K562 (cell line): ENCODE results near the gene DISC1. TPM values are rescaled to one million over a fixed set of nuclear protein-coding genes. Genes with fewer than 3 reads are reported as not detected.

ENCODE experiments used
- ATAC-seq: fragments of 200-7000 bp; cut with Tn5 transposase; 3 replicates; pipeline ENCODE4 v1.9.1; 2020; ENCODE audit warnings: moderate library complexity
- BruUV-seq: library from RNA; stranded (reverse); fragments of 400-500 nt; replicated peaks from 2 replicates; lab custom pipeline; 2021; lab: Mats Ljungman, UMichigan
- CTCF ChIA-PET: fragments of 300-600 bp; formaldehyde crosslinking; extraction: SDS; loops from one replicate; lab custom pipeline; 2021; ENCODE audit warnings: low intra/inter-chr PET ratio; lab: Yijun Ruan, JAX
- POLR2A ChIA-PET: fragments of 300-600, 350-650 bp; sonication (Branson Sonifier 250); formaldehyde crosslinking; extraction: SDS; loops from one replicate; lab custom pipeline; 2021; ENCODE audit warnings: antibody characterized with exemption, inconsistent platforms; lab: Yijun Ruan, JAX
- DNase-seq, 4 experiments: peaks; one replicate each; pipeline versions ENCODE4 v3.0.0 to v3.0.0-alpha.2; 2011 to 2018; ENCODE audit warnings: low spot score in 3 of 4, mixed read lengths in 3 of 4; ENCODE audit errors: extremely low read depth in 1 of 4
- FAIRE-seq: peaks from 2 replicates; lab custom pipeline; 2011; peaks lifted over from hg19 to GRCh38; lab: Jason Lieb, UNC
- H2AFZ ChIP-seq: 2 replicates; pipeline ENCODE4 v1.6.0; 2011; ENCODE audit warnings: low read depth, low read length, control low read depth, inconsistent platforms
- H3K27ac ChIP-seq: fragments of 200-600 bp; 3 replicates; pipeline ENCODE4 v1.8.0; 2011; ENCODE audit warnings: low read depth, mild to moderate bottlenecking, control low read depth, inconsistent platforms, low read length, moderate library complexity, mixed read lengths; ENCODE audit errors: extremely low read depth
- H3K27me3 ChIP-seq, 2 experiments: fragments of 300-600 bp in 1 of 2; 2 replicates in 1 of 2; 3 replicates in 1 of 2; pipeline versions ENCODE4 v1.6.0 to v1.8.0; 2011; ENCODE audit warnings: inconsistent platforms in 2 of 2, low read length in 2 of 2, mild to moderate bottlenecking in 1 of 2, mixed read lengths in 1 of 2, moderate library complexity in 1 of 2; ENCODE audit not compliant: control insufficient read depth in 2 of 2, insufficient read depth in 2 of 2
- H3K36me3 ChIP-seq: fragments of 300-600 bp; 3 replicates; pipeline ENCODE4 v1.8.0; 2011; ENCODE audit warnings: mild to moderate bottlenecking, low read length, inconsistent platforms; ENCODE audit not compliant: control insufficient read depth, insufficient read depth
- H3K4me1 ChIP-seq, 2 experiments: fragments of 200-600 bp in 1 of 2; replicated peaks in 1 of 2; 2 replicates in 1 of 2; 3 replicates in 1 of 2; pipeline versions ENCODE4 v1.5.1 to v1.8.0; 2011; ENCODE audit warnings: inconsistent platforms in 2 of 2, low read length in 2 of 2, mild to moderate bottlenecking in 1 of 2, mixed read lengths in 1 of 2, moderate library complexity in 1 of 2; ENCODE audit not compliant: control insufficient read depth in 2 of 2, insufficient read depth in 2 of 2
- H3K4me2 ChIP-seq: 2 replicates; pipeline ENCODE4 v1.6.1; 2011; ENCODE audit warnings: low read length, control low read depth, inconsistent platforms, mixed read lengths; ENCODE audit not compliant: insufficient read depth
- H3K4me3 ChIP-seq: fragments of 200-600 bp; sonication (generic), shearing (Covaris generic); 2 replicates; pipeline ENCODE4 v1.5.1; 2016; ENCODE audit warnings: control low read depth, inconsistent platforms
- H3K79me2 ChIP-seq: fragments of 200-600 bp; 3 replicates; pipeline ENCODE4 v1.8.0; 2011; ENCODE audit warnings: low read length, inconsistent platforms; ENCODE audit not compliant: control insufficient read depth, insufficient read depth
- H3K9ac ChIP-seq, 2 experiments: 2 replicates each; pipeline versions ENCODE4 v1.6.0 to v1.6.1; 2011; ENCODE audit warnings: low read depth in 2 of 2, low read length in 2 of 2, control low read depth in 1 of 2, inconsistent platforms in 1 of 2, mild to moderate bottlenecking in 1 of 2, mixed read lengths in 1 of 2; ENCODE audit not compliant: insufficient read depth in 1 of 2
- H3K9me1 ChIP-seq: one replicate; pipeline ENCODE4 v1.6.0; 2011; ENCODE audit warnings: inconsistent platforms, mild to moderate bottlenecking, low read length, moderate library complexity; ENCODE audit not compliant: control insufficient read depth, insufficient read depth
- H3K9me3 ChIP-seq: replicated peaks from 2 replicates; pipeline ENCODE4 v1.5.1; 2011; ENCODE audit warnings: low read depth, low read length, inconsistent platforms; ENCODE audit not compliant: control insufficient read depth, insufficient read depth
- H4K20me1 ChIP-seq: replicated peaks from 2 replicates; pipeline ENCODE4 v1.6.1; 2011; ENCODE audit warnings: low read length, inconsistent platforms, mixed read lengths; ENCODE audit not compliant: control insufficient read depth, insufficient read depth
- CBX2 ChIP-seq: fragments of 200-600 bp; sonication (generic); IDR thresholded peaks from one replicate; pipeline ENCODE4 v1.6.1; 2012; ENCODE audit warnings: mild to moderate bottlenecking, low read length, inconsistent platforms; ENCODE audit not compliant: insufficient read depth, poor library complexity, severe bottlenecking
- SIN3B ChIP-seq: fragments of 450-650 bp; IDR thresholded peaks from 2 replicates; pipeline ENCODE4 v1.6.1; 2017; ENCODE audit warnings: low read depth, mild to moderate bottlenecking, moderate library complexity
- ZBTB17 ChIP-seq: fragments of 450-650 bp; formaldehyde crosslinking; IDR thresholded peaks from 2 replicates; pipeline ENCODE4 v1.4.0; 2020; ENCODE audit warnings: mild to moderate bottlenecking
- ZNF316 ChIP-seq: fragments of 450-650 bp; IDR thresholded peaks from 2 replicates; pipeline ENCODE4 v1.6.1; 2016
- WGBS: fragments of 100-300 bp; shearing (Covaris generic); methylation state at CpG from one replicate; pipeline ENCODE4 v1.1.6; 2016; ENCODE audit warnings: low coverage, mixed read lengths; ENCODE audit not compliant: insufficient coverage; ENCODE audit errors: missing lambda C conversion rate; 5-methylcytosine and 5-hydroxymethylcytosine counted together
- in situ Hi-C: fragments of 300-500 bp; cut with MboI; formaldehyde crosslinking; loops from 4 replicates; pipeline ENCODE4 v1.15.0; 2018; ENCODE audit warnings: inconsistent platforms, mixed read lengths
- intact Hi-C: fragments of 100-400 bp; cut with micrococcal nuclease; formaldehyde crosslinking; loops from 2 replicates; pipeline ENCODE4 v1.14.2; 2022
- polyA plus RNA-seq, 8 experiments: library from polyadenylated mRNA; depleted of rRNA in 4 of 8; stranded (reverse) in 5 of 8; unstranded in 3 of 8; fragments of >200 nt; fragmentation: Nextera tagmentation in 2 of 8; fragmentation: Illumina TruSeq in 1 of 8; extraction: Ambion mirVana in 2 of 8; extraction: Trizol in 1 of 8; gene quantifications; 2 replicates each; pipeline versions ENCODE4 v1.2.1 to v1.2.3, GENCODE V29; 2011 to 2014; ENCODE audit warnings: inconsistent platforms in 1 of 8, missing spikeins in 1 of 8
- total RNA-seq, 7 experiments: library from RNA; depleted of rRNA in 6 of 7; stranded (reverse); fragments of >200 nt in 6 of 7; fragmentation: Illumina TruSeq in 2 of 7; extraction: Trizol in 2 of 7; gene quantifications; 2 replicates each; pipeline versions ENCODE4 v1.2.1 to v1.2.3, GENCODE V29; 2011 to 2021; ENCODE audit warnings: low replicate concordance in 1 of 7

The DISC1 gene
- total and polyA plus RNA-seq, 9 of the 15 experiments (the other 6 are each of a cell fraction or from before 2014, with no cell fraction given) = 0.01 to 0.11 (median 0.08) TPM; not detected in 1

DNA sequence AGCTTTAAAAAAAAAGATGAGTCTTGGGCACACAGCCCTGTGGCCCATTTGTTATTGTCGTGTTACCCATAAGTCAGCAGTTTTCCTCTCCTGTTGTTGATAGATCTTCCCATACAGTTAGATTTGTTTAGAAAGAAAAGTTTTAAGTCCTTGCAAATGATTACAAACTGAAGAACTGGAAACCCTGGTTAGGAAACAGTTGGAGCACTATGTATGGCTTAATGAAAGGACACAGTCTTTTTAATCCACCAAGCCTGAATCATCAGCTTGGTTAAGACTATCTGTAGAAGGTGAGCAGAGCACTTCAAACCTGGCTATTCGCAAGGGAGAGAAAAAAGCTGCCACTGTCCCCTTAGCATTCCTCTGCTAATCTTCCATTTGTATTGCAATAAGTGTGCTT, 241.0 kb downstream of the DISC1 start:
- no peaks in the 10 kb centered on the region for H3K9me1 ChIP-seq
- no peak for TF ChIP-seq CBX2
- 0 out of 2 replicates have a peak, but pooled peaks have one; percentile 16 for TF ChIP-seq ZNF316
- TF ChIP-seq, all 486 proteins: peak for 1
- no peak overlapping the region for H3K4me2 ChIP-seq
- H3K27ac ChIP-seq = no peak overlapping the region
- DNase-seq = no peak
- peaks cover 3 to 4% of the 10 kb centered on the region in 2 experiments; a peak in 1 of 5 replicates for H3K27me3 ChIP-seq
- H3K79me2 ChIP-seq = no peaks in the 10 kb centered on the region
- H3K9me3 ChIP-seq = no peaks in the 10 kb centered on the region
- no peak overlapping the region for H2AFZ ChIP-seq
- FAIRE-seq = no peak
- no TSS peak for BruUV-seq
- 0% methylated on average over 2 of the region's 2 CpGs for WGBS
- no peak overlapping the region for H3K4me3 ChIP-seq
- ChIA-PET CTCF (no interaction called here), POLR2A (no interaction called here)
- H3K4me1 ChIP-seq = no peaks in the 10 kb centered on the region
- in situ Hi-C loops (no loop called here), intact Hi-C loops (no loop called here)
- no peak for ATAC-seq
- no peak overlapping the region for H3K9ac ChIP-seq
- no peaks in the 10 kb centered on the region for H4K20me1 ChIP-seq
- H3K36me3 ChIP-seq = no peaks in the 10 kb centered on the region

DNA sequence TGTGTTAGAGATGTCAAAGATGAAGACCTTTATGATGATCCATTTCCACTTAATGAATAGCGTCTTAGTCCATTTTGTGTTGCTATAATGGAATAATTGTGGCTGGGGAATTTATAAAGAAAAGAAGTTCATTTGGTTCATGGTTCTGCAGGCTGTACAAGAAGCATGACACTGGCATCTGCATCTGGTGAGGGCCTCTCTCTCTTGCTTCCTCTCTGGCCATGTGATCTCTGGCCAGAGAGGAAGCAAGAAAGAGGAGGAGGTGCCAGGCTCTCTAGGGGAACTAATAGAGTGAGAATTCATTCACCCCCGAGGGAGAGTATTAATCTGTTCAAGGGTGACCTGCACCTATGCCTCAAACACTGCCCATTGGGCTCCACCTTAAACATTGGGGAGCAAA, 242.8 kb downstream of the DISC1 start:
- CTCF ChIA-PET = no interaction called here
- no TSS peak for BruUV-seq
- H3K79me2 ChIP-seq = no peaks in the 10 kb centered on the region
- TF ChIP-seq SIN3B = no peak
- 0 out of 2 replicates have a peak, but pooled peaks have one; percentile 66 for TF ChIP-seq ZBTB17 (CRISPR knock-in tag)
- TF ChIP-seq, all 486 proteins: peak for 1
- Histone ChIP-seq H3K4me3 (no peak overlapping the region), H3K4me1 (no peaks in the 10 kb centered on the region), H4K20me1 (no peaks in the 10 kb centered on the region), H2AFZ (no peak overlapping the region), H3K27me3 (peaks cover 3 to 4% of the 10 kb centered on the region in 2 experiments; a peak in 1 of 5 replicates), H3K27ac (no peak overlapping the region), H3K36me3 (no peaks in the 10 kb centered on the region), H3K9me3 (no peaks in the 10 kb centered on the region), H3K4me2 (no peak overlapping the region), H3K9ac (no peak overlapping the region), H3K9me1 (no peaks in the 10 kb centered on the region)
- DNase-seq (no peak), FAIRE-seq (no peak), ATAC-seq (no peak)
- in situ Hi-C loops = no loop called here
- POLR2A ChIA-PET = no interaction called here
- intact Hi-C loops = no loop called here
- WGBS = 0% methylated on average over 2 of the region's 2 CpGs
